Dermis blood vessel endothelial cell (primary cell): Measurements from ENCODE around the gene SENP7. TPM values are rescaled to one million over a fixed set of nuclear protein-coding genes. Genes with fewer than 3 reads are reported as not detected.
"Not testable (repeated sequence)": the region's sequence is repeated elsewhere in the genome, so short reads cannot be mapped to it uniquely, and the experiment has no call there.

Experiments used
- DNase-seq: peaks from one replicate; pipeline ENCODE4 v3.0.0; 2010
- total RNA-seq: library from RNA; depleted of rRNA; stranded (reverse); fragments of >200 nt; gene quantifications from 2 replicates; pipeline ENCODE4 v1.2.3, GENCODE V29; 2014

Gene SENP7, protein sequence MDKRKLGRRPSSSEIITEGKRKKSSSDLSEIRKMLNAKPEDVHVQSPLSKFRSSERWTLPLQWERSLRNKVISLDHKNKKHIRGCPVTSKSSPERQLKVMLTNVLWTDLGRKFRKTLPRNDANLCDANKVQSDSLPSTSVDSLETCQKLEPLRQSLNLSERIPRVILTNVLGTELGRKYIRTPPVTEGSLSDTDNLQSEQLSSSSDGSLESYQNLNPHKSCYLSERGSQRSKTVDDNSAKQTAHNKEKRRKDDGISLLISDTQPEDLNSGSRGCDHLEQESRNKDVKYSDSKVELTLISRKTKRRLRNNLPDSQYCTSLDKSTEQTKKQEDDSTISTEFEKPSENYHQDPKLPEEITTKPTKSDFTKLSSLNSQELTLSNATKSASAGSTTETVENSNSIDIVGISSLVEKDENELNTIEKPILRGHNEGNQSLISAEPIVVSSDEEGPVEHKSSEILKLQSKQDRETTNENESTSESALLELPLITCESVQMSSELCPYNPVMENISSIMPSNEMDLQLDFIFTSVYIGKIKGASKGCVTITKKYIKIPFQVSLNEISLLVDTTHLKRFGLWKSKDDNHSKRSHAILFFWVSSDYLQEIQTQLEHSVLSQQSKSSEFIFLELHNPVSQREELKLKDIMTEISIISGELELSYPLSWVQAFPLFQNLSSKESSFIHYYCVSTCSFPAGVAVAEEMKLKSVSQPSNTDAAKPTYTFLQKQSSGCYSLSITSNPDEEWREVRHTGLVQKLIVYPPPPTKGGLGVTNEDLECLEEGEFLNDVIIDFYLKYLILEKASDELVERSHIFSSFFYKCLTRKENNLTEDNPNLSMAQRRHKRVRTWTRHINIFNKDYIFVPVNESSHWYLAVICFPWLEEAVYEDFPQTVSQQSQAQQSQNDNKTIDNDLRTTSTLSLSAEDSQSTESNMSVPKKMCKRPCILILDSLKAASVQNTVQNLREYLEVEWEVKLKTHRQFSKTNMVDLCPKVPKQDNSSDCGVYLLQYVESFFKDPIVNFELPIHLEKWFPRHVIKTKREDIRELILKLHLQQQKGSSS
- total RNA-seq = 19.9 and 26.0 TPM in 2 replicates

DNA sequence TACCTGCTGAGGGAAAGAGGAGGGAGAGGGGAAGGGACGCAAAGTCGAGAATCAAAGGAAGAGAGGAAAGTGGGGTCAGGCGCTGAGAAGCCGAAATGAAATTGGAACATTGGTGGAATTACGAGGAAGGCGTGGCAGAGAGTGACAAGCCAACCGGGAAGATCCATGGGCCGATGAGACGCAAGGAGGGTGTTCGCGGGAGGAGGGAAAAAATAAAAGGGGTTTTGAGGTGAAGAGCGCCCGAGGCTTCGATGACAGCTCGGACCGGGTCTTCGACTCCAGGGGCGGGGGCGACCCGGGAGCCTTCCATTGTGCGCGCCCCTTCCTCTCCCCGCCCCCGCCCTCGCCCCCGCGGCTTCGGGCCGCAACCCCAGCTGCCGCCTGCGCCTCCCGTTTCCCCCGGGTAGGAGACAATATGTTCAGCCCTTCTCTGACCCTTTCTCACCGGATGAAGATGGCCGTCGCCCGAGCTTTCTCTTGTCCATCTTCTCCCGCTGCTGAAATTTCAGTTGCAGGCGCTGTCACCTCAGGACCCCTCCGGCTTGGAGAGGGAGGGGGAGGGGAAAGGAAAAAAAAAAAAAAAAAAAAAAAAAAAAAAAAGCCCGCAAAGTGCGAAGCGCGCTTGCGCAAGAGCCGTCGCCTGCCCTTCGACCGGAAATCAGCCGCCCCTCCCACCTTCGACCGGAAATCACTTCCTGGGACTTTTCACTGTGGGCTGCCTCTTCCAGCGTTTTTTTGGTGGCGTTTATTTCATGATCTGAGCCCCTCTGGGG is at the start of gene SENP7:
Gene SENP7, minus strand, starts transcription at position 567 of the 773 bp plus-strand sequence. Its CDS starts 82 bp downstream, at position 485.
- peak; percentile 81 for DNase-seq

DNA sequence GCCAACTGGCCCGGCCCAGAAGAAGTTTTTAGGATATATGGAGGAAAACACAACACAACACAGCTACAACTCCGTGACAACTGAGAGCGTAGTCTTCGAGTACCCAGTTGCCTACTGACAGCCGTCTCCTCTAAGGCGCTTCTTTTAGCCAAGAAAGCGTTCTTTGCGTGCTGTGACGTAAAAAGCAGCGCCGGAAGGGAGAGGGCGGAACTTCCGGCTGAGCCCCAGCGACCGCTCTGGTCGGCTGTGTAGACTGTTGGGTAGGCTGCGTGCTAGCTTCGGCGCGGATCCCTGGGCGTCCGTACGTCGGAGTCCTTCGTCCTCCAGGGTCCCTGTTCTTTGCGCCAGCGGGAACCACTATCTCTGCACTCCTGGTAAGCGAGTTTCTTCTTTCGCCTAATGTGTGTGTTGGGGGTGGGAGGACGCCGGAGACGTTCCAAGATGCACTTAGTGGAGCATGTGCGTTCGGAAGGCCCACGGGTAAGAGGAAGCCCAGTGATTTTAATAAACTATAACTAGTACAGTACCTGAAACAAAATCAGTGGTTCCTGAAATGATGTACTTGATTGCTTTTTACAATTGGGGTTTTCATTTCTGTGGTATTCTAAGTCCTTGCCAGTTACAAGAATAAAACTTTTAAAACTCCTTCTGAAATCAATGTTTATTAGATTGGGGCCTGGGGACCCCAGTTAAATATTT is 48.8 kb upstream of the SENP7 start, which contains the start of gene TRMT10C:
Gene TRMT10C, plus strand, starts transcription at position 239 of the 699 bp plus-strand sequence. CDS start 2,914 bp downstream, outside the sequence.
- peak; percentile 96 for DNase-seq

DNA sequence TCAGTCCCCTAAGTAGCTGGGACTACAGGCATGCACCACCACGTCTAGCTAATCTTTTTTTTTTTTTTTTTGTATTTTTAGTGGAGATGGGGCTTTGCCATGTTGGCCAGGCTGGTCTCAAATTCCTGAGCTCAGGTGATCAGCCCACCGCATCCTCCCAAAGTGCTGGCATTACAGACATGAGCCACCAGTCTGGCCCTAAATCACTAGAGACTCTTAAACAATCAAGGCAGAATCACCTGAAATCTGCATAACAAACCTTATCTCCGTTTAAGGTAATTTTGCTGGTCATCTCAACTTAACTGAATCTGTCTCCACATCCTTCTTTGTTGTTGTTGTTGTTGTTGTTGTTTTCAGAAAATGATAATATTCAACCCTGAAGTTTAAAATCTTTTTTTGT is 43.1 kb upstream of the SENP7 start:
- DNase-seq = no peak

DNA sequence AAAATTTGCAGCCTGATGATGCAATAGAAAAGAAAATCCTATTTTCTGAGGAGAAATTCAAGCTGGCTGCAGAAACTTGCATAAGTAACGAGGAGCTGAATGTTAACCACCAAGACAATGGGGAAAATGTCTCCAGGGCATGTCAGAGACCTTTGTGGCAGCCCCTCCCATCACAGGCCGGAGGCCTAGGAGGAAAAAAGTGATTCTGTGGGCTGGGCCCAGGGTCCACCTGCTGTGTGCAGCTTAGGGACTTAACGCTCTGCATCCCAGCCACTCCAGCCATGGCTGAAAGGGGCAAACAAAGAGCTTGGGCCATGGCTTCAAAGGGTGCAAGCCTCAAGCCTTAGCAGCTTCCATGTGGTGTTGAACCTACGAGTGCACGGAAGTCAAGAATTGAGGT is 40.4 kb upstream of the SENP7 start:
- DNase-seq = not testable (repeated sequence)

DNA sequence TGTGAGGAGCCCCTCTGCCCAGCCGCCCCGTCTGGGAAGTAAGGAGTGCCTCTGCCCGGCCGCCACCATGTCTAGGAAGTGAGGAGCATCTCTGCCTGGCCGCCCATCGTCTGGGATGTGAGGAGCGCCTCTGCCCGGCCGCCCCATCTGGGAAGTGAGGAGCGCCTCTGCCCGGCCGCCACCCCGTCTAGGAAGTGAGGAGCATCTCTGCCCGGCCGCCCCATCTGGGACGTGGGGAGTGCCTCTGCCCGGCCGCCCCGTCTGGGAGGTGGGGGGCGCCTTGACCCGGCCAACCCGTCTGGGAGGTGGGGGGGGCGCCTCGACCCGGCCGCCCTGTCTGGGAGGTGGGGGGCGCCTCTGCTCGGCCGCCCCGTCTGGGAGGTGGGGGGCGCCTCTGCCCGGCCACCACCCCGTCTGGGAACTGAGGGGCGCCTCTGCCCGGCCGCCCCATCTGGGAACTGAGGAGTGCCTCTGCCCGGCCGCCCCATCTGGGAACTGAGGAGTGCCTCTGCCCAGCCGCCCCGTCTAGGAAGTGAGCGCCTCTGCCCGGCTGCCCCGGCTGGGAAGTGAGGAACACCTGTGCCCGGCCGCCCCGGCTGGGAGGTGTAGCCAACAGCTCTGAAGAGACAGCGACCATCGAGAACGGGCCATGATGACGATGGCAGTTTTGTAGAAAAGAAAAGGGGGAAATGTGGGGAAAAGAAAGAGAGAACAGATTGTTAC is 38.5 kb upstream of the SENP7 start:
- DNase-seq = not testable (repeated sequence)

DNA sequence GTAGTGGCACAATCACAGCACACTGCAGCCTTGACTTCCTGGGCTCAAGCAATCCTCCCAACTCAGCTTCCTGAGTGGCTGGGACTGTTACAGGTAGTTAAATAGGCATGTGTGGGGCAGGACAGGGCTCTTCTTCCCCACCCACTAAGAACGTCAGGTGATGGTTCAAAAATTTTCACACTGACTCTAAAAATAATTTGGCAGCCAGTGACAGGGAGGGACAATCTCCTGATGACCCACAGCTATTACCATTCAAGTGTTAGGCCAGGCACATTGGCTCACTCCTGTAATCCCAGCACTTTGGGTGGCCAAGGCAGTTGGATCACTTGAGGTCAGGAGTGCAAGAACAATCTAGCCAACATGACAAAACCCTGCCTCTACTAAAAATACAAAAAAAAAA is 36.5 kb upstream of the SENP7 start:
- no peak for DNase-seq

DNA sequence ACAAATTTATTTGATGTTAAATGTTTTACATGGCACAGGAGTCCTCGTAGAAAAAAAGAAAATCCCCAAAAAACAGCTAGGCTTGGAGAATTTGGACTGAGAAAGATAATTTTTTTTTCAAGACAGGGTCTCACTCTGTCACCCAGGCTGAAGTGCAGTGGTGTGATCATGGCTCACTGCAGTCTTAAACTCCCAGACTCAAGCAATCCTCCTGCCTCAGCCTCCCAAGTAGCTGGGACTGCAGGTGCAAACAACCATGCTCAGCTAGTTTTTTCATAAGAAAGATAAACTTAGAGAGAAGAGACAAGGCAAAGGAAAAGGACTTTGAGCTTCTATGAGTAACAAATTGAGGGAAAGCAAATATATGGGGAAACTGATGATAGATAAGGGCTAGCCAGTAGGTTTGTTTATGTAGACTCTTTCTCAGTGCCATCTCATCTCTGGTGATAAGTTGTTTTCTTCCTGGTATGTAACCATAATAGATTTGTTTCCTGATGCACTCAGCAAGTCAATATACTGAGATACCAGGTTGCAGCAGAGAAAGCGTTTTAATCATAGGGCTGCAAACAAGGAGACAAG is 35.6 kb upstream of the SENP7 start:
- no peak for DNase-seq

DNA sequence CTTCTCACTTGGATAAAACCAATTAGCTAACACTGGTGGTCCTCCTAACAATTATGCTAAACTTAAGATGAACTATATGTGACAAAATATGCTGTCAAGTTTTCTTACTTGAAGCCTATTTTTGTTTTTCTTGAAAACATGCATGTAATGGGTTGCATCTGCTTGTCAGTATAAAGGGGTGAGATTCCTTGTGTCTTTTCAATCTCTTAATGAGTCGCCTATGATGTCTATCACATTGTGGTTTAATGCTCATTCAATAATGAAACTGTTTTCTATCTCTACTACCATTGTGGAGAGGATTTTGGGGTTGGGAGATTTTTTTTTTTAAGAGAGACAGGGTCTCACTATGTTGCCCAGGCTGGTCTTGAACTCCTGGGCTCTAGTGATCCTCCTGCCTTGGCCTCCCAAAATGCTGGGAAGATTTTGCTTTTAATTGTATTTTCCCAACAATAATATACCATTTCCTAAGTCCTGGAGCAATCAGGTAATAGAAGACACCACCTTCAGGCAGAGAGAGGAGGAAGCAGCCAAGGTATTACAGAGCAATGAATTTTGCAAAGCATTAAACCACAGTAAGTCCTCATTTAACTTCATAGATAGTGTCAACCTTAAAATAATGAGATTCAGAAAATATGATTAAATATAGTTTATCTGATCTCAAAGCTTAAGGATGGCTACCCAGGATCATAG is 31.3 kb upstream of the SENP7 start:
- DNase-seq = no peak

DNA sequence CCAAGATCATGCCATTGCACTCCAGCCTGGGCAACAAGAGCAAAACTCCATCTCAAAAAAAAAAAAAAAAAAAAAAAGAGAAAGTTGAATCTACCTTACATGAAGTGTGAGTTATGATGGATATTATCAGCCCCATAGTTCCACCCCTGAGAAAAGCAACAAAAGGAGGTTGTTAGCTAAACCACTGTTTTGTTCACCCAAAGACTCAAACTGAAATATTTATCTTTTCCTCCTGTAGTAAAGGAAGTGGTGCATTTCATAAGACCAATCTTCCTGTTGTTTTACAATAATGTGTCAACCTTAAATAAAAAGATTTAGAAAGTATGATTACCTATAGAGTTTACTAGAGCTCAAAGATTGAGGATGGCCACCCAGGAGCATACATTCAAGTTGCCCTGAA is 29.9 kb upstream of the SENP7 start:
- DNase-seq = no peak

DNA sequence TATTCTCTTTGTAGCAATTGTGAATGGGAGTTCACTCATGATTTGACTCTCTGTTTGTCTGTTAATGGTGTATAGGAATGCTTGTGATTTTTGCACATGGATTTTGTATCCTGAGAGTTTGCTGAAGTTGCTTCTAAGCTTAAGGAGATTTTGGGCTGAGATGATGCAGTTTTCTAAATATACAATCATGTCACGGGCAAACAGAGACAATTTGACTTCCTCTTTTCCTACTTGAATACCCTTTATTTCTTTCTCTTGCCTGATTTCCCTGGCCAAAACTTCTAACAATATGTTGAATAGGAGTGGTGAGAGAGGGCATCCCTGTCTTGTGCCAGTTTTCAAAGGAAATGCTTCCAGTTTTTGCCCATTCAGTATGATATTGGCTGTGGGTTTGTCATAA is 23.9 kb upstream of the SENP7 start:
- DNase-seq = not testable (repeated sequence)

DNA sequence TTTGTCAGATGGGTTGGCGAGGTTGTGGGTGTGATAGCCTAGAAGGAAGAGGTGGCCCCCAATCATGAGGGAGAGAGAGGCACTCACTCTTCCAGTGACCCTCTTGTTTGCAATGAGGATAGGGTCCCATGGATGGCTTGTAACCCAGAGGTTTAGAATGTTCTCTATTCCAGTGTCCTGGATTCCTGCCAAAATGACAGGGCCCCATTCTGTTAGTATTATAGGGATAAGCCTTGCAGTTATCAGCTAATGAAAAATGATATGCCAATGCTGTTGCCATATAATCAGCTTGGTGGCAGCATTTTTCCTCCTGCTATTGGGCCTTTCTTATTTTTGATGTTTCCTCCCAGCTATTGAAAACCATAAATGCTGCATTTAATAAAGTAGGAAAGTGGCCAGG is 23.3 kb upstream of the SENP7 start:
- no peak for DNase-seq

DNA sequence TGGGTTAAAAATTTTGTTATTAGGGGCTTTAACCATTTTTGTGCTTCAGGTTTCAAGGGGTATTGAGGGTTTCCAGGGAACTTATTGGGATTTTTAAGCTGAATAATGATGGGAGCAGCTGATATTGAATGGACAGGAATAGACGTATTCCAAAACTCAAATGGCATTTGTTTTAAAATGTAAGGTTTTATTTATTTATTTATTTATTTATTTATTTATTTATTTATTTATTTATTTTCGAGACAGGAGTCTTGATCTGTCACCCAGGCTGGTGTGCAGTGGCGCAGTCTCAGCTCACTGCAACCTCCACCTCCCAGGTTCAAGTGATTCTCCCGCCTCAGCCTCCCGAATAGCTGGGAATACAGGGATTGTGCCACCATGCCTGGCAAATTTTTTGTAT is 22.2 kb upstream of the SENP7 start:
- no peak for DNase-seq

DNA sequence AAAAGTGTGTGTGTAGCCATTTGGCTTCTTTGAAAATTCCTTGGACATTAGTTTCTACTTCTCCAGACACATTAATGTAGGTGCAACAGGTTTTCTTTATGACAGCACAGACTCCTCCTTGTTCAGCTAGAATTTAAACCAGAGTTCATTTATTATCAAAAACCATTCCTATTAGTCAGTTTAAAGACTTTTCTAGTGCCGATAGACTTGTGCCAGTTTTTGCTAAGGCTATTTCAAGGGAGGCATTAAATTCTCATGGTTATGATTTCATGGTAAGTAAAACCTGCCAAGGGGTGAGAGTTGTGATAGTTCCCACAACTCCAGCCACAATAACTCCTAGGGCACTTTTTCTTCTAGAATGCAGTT is 20.6 kb upstream of the SENP7 start:
- no peak for DNase-seq

DNA sequence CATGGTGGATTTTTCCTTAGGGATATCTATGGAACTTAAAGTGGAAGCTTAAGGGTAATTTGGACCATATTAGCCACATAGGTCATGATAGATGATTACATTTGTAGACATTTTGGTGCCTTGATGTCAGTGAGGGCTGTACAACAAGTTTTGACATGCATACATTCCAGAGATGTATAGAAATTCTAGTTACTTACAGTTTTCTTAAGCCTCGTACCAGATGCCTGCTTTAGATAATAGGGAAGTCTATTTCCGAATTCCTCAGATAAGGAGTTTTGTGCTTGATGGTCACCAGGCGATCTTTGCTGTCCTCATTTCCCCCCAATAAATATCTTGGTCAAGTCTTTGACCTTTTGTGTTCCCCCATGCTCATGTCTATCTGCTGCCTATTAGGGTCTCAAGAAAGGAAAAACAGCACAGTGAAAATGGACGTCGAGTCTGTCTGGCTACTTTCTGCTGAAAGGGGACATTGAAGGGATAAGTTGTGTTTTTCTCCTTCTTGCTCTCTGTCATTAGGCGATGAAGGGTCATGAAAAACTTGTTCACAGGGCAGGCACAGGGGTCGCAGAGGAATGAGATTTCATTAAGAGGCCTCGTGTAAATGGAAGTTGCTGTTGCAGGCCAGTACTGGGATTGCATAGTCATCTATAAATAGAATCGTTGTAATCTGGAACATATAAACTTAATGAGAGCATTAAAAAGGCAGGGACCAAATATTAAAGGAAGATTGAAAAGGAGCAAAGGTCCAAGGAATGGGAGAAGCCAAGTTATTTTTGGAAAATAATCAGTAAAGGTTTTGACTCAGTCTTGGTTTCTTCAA is 20.0 kb upstream of the SENP7 start:
- DNase-seq = no peak

DNA sequence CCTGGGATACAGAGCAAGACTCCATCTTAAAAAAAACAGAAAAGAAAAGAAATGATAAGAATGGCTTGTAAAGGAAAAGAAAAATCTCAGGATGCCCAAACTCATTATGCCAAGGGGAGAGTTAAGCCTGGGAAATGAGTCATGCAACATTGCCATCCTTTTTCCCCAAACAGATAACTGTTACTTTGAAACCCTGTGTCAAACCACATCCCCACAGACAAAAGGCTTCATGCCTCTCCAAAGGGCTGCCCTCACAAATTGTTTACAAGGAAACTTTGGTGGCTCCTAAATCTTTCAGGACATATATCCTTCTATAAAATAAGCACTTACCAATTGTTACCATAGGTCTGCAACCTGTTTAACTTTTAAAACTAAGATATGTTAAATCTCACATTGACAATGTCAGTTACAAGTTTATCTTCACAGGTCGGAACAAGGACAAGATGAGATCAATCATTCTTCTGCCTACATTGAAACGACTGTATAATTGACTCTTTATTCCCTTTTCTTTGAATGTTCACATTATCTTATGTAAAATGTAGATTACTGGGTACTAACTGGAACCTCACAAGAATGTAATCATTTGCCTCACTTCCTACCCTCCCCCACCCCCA is 18.6 kb upstream of the SENP7 start:
- DNase-seq = peak; percentile 31

DNA sequence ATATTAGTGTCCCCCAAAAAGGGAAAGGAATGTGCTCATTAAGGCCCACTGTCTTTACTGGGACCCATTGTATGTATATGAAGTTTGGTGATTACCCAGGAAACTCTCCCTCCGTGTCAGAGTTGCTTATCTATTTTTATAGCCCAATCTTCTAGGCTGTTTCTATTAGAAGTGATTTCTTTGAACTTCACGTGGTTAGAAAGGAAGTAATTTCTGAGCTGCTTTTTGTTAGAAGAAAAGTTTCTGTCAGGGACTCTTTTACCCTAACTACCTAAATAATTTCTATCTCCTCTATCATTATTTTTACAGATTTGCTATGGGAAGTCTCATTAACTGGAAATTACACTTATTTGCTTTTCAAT is 17.7 kb upstream of the SENP7 start:
- no peak for DNase-seq

DNA sequence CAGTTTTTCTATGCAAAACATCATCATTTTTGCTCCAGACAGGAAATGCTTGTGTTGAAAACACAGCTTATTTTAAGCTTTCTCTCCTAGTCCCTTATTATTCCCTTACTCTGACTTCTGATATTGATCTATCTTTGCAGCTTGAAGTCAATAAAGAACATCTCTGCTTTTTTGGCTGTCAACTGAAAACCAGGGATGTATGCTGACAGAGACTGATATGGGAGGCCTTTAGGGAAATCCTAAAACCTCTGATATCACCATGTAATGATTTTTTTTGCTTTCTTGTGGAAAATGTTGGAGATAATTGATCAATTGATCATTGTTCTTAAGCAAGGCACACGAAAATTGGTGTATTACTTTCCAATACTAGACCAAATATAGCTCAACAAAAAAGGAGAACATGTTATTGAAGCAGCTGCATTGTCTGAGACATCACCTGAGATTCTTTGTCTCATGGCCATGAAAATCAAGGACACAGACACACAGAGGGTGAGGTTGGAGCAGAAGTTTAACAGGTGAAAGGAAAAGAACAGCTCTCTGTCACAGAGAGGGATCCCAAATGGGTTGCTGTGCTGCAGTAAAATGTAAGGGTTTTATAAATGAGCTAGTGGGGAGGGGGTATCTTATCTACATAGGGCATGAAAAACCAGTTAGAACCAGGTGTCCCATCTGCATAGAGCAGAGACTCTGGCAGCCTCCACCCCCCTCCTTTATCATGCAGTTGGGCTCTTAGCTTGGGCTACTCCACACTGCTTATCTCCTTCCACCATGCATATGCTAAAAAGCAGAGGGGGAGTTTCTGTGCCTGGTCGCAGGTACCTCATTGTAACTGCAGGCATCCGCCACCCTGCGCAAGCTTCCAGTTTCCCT is 17.0 kb upstream of the SENP7 start:
- no peak for DNase-seq

DNA sequence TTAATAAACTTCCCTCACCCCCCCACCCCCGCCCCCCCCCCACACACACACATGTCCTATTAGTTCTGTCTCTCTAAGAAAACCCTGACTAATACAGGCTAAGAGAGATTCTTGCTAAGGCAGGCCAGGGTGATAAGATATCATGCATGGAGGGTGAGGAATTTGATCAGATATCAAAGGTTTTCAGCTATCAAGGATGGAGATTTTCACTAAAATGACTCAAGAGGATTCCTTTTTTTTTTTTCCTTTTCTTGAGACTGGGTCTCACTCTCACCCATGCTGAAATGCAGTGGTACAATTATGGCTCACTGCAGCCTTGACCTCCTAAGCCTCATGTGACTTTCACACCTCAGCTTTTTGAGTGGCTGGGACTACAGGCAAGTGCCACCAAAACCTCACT is 14.9 kb upstream of the SENP7 start:
- DNase-seq = no peak
